Ovary (tissue), 3 donors: ENCODE results near the gene ESAM.

Experiments used
- CTCF ChIP-seq, 3 donors: fragments of 450-650 bp in 2 of 3; fragments of 200-600 bp in 1 of 3; IDR thresholded peaks; one replicate each; pipeline versions ENCODE4 v1.5.1 to v1.8.0; 2016 to 2022; ENCODE audit warnings: antibody characterized with exemption in 3 of 3, mild to moderate bottlenecking in 1 of 3
- EP300 ChIP-seq: sonication (generic); formaldehyde crosslinking; IDR thresholded peaks from one replicate; pipeline ENCODE4 v1.6.1; 2017; ENCODE audit warnings: antibody characterized with exemption
- POLR2A ChIP-seq: fragments of 450-650 bp; IDR thresholded peaks from one replicate; pipeline ENCODE4 v1.6.1; 2017; ENCODE audit warnings: antibody characterized with exemption, mild to moderate bottlenecking, moderate library complexity
- donor health status: DM: no; HTN: no; CAD: no.

DNA sequence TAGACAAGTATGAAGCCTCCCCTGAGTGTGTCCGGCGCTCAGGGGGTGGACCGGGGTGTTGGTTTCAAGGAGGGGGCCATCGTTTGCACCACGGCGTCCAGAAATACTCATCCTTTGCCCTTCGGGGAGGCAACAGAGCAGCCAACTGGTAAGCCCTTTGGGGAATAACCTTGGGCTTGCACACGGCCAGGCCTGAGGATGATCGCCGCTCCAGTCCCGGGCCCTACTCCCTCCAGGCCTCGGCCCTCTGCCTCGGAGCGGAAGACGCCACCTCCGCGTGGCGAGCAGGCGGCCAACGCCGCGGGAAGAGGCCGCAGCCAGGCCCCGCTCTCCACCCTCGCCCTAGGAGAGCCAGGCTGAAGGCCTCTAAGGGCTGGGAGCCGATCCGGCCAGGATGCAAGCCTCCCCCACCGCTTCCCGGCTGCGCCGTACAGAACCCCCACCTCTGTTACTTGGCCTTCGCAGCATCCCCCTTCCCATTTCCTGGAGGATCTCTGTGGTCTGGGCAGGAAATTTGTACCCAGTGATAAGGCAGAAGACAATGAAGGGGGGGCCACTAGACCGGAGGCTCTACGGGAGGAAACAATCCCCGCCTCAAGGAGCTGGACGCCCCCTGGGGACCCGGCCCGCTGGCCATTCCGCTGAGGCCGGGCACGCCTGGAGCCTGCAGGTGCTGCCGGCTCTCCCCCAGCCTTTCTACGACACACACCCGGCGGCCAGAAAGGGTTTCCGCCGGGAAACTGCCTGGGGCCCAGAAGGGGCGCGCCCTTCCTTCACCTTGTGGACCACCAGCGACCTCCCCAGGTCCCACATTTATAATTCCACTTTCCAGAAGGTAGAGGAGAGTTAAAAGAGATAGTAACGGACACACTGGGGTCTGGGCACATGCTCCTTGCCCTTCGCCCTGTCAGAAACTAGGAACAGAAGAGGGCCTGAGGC, 2.6 kb downstream of the ESAM start:
- no peak for TF ChIP-seq CTCF (IDR thresholded peaks at IDR 0.05)
- TF ChIP-seq EP300 = no peak
- TF ChIP-seq POLR2A = no peak
